OCI-LY3 (cell line): ENCODE measurements around the gene SAMSN1.

Experiments used
- H2AFZ ChIP-seq: fragments of 200-600, 300-600 bp; shearing (Covaris generic); 2 replicates; pipeline ENCODE4 v1.6.0; 2014; ENCODE audit warnings: antibody characterized with exemption, low read depth, low read length
- H3K27ac ChIP-seq: fragments of 200-600, 300-600 bp; sonication (generic); 2 replicates; pipeline ENCODE4 v1.5.1; 2014; ENCODE audit warnings: mild to moderate bottlenecking, low read length, moderate library complexity, mixed read lengths
- H3K27me3 ChIP-seq: fragments of 200-600, 300-600 bp; sonication (generic); 2 replicates; pipeline ENCODE4 v1.6.1; 2014; ENCODE audit warnings: low read depth, low read length, mixed read lengths
- H3K36me3 ChIP-seq: fragments of 200-600, 300-600 bp; sonication (generic); replicated peaks from 2 replicates; pipeline ENCODE3; 2014; ENCODE audit warnings: low read depth, low read length, mixed read lengths
- H3K4me1 ChIP-seq: fragments of 300-600, 200-600 bp; sonication (generic); 2 replicates; pipeline ENCODE4 v1.6.1; 2014; ENCODE audit warnings: low read length, mixed read lengths
- H3K4me2 ChIP-seq: fragments of 200-600, 300-600 bp; sonication (generic); 2 replicates; pipeline ENCODE4 v1.6.1; 2014; ENCODE audit warnings: low read length, mixed read lengths
- H3K4me3 ChIP-seq: fragments of 300-600, 200-600 bp; sonication (generic); 2 replicates; pipeline ENCODE4 v1.5.1; 2014; ENCODE audit warnings: antibody characterized with exemption, mild to moderate bottlenecking, low read length, moderate library complexity
- H3K79me2 ChIP-seq: fragments of 300-600, 200-600 bp; shearing (Covaris generic); 2 replicates; pipeline ENCODE4 v1.6.1; 2014; ENCODE audit warnings: mild to moderate bottlenecking, low read length, mixed read lengths
- H3K9ac ChIP-seq: fragments of 300-600, 200-600 bp; shearing (Covaris generic); 2 replicates; pipeline ENCODE4 v1.6.0; 2014; ENCODE audit warnings: mild to moderate bottlenecking, low read length, moderate library complexity
- H3K9me3 ChIP-seq: fragments of 200-600, 300-600 bp; shearing (Covaris generic); 2 replicates; pipeline ENCODE4 v1.6.1; 2014; ENCODE audit warnings: low read length, mixed read lengths; ENCODE audit not compliant: insufficient read depth
- H4K20me1 ChIP-seq: fragments of 200-600, 300-600 bp; sonication (generic); 2 replicates; pipeline ENCODE4 v1.6.1; 2016; ENCODE audit warnings: low read length, mixed read lengths; ENCODE audit not compliant: insufficient read depth
- CTCF ChIP-seq: fragments of 200-600, 300-600 bp; sonication (generic); IDR thresholded peaks from 2 replicates; pipeline ENCODE4 v1.5.1; 2014; ENCODE audit warnings: antibody characterized with exemption, low read length, low read depth
- EZH2phosphoT487 ChIP-seq: fragments of 200-600 bp; shearing (Covaris generic); IDR thresholded peaks from 2 replicates; pipeline ENCODE4 v1.6.1; 2018; ENCODE audit warnings: antibody characterized with exemption, mixed run types, low read depth

The SAMSN1 gene

GRCh38 chr21:14528815-14529214, 17.3 kb downstream of the SAMSN1 start:
- no peak overlapping the region for H3K9ac ChIP-seq
- H3K27me3 ChIP-seq, result no peaks in the 10 kb centered on the region
- H2AFZ ChIP-seq, result no peak overlapping the region
- H4K20me1 ChIP-seq, result peaks cover 22% of the 10 kb centered on the region; the same call in 1 of the 2 replicates
- TF ChIP-seq CTCF (no peak), EZH2phosphoT487 (no peak)
- H3K27ac ChIP-seq, result no peak overlapping the region
- peaks cover 15% of the 10 kb centered on the region for H3K79me2 ChIP-seq
- H3K9me3 ChIP-seq, result no peaks in the 10 kb centered on the region
- H3K36me3 ChIP-seq, result peaks cover 4% of the 10 kb centered on the region
- H3K4me3 ChIP-seq, result no peak overlapping the region
- no peak overlapping the region for H3K4me2 ChIP-seq
- peaks cover 44% of the 10 kb centered on the region for H3K4me1 ChIP-seq

DNA sequence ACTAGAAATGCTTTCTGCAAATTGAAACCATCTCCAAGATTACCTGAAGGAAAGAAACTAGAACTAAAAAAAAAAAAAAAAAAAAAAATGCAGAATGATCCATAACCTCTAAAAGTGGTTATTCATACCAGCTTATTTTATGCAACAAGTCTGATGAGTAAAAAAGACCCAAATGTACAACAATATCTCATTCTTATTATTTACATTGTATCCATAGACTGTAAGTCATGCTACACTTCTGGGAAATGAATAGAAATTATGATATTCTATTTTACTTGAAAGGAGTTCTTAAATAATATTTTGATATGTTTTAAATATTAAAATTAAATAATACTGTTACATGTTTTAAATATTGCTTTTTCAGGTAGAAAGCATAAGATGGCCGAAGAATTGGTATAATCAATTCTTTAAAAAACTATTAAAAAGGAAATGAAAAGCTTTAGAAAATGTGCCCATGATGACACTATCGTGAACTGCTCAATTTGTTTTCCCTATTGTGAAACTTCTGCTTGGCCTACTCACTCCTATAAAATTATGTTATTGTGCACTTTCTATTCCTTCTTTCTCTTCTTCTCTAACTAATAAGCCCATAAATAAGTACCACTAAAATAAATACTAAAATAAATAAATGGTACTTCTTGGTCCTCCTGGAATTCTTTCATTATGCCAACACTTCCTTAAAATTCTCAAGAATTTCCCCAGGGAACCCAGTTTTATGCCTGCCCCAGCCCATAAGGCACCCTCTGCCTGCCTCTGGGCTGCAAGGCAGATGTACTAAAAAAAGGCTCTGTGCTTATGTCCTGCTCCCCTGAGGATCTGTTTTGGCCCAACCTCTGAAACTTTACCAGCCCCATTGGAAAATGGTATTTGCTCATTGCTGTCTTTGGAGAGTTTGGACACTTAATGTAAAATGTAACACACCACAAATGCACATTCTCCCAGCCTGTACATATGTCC, 18.1 kb downstream of the SAMSN1 start:
- Histone ChIP-seq H3K36me3 (peaks cover 4% of the 10 kb centered on the region), H3K9ac (no peak overlapping the region), H3K27ac (no peak overlapping the region), H3K27me3 (no peaks in the 10 kb centered on the region), H3K9me3 (no peaks in the 10 kb centered on the region), H3K4me2 (peak overlapping the region; percentile 94), H3K4me3 (peak overlapping the region; percentile 59), H4K20me1 (peaks cover 30% of the 10 kb centered on the region), H2AFZ (no peak overlapping the region), H3K79me2 (peaks cover 13% of the 10 kb centered on the region), H3K4me1 (peaks cover 44% of the 10 kb centered on the region)
- TF ChIP-seq EZH2phosphoT487 (no peak), CTCF (no peak)

DNA sequence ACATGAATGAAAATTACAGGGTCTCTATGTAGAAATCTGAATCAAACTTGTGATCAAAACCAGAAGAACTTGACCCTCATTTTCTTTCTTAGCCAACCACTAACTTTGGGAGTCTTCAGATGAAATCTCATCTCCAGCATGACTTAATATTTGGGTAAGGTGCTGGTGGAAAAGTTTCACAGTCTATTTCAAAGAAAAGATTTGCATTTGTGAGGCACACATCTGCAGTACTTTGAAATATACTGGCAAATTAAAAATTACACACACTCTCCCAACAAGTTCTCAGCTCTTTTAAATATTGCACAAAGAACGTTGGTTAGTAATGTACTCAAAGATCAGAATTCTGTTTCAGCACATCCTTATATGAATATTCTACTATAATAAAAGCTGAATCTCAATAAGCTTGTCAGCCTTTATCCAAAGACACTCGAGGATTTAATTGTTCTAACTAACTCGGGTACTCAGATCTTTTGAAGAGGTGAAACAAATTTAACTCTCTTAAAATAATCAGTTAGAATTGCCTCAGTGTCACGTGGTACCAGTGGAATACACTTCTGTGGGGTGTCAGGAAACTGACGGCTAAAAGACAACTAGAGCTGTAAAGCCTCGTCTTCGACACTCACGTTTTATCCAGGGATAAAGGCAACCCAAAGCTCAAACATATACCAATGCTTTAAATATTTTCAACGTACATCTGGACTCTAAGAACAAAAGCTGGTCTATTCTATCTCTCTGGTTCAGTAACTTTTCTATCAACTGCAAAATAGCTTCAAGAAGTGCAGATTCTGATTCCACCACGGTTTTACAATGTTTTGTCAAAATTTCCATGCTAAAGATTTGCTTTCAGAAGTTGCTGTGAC, 19.0 kb downstream of the SAMSN1 start:
- Histone ChIP-seq H3K79me2 (peaks cover 13% of the 10 kb centered on the region), H3K36me3 (peaks cover under 1% of the 10 kb centered on the region), H3K4me2 (peak overlapping the region; percentile 94), H2AFZ (peak overlapping the region; percentile 53; the same call in 1 of the 2 replicates), H3K27ac (0 out of 2 replicates have a peak overlapping the region, but pooled peaks have one; percentile 6), H3K27me3 (no peaks in the 10 kb centered on the region), H3K4me1 (peaks cover 42% of the 10 kb centered on the region), H3K4me3 (peak overlapping the region; percentile 59), H4K20me1 (peaks cover 34% of the 10 kb centered on the region), H3K9me3 (no peaks in the 10 kb centered on the region), H3K9ac (peak overlapping the region; percentile 25; the same call in 1 of the 2 replicates)
- TF ChIP-seq CTCF, result no peak
- TF ChIP-seq EZH2phosphoT487, result no peak
